Stimulated activated naive B cell treated with anti-CD40 and anti-IgM and Interleukin-4, amounts not matched to agents 10 μg/mL and 1 μg/mL and 100 μg/mL, for 72 hours (primary cell): ENCODE measurements around the gene MYADML2.

ENCODE experiments used
- ATAC-seq, 2 donors: fragments of 150-1000 bp; cut with Tn5 transposase; replicated peaks; 2 replicates each; pipeline ENCODE4 v1.10.0; 2021; ENCODE audit warnings: moderate library complexity in 1 of 2
- DNase-seq: peaks from one replicate; pipeline ENCODE4 v3.0.0; 2021
- H3K27ac Mint-ChIP-seq: one replicate; pipeline ENCODE4 v1.8.0; 2022; ENCODE audit warnings: mild to moderate bottlenecking, mixed read lengths
- H3K27me3 Mint-ChIP-seq, 2 donors: one replicate each; pipeline ENCODE4 v1.8.0; 2022; ENCODE audit warnings: mixed read lengths in 2 of 2
- H3K36me3 Mint-ChIP-seq, 2 donors: one replicate each; pipeline ENCODE4 v1.8.0; 2022; ENCODE audit warnings: mixed read lengths in 2 of 2, mild to moderate bottlenecking in 1 of 2
- H3K4me1 Mint-ChIP-seq, 2 donors: one replicate each; pipeline ENCODE4 v1.8.0; 2022; ENCODE audit warnings: mixed read lengths in 2 of 2, mild to moderate bottlenecking in 1 of 2
- H3K4me3 Mint-ChIP-seq, 2 donors: one replicate each; pipeline ENCODE4 v1.8.0; 2022; ENCODE audit warnings: mild to moderate bottlenecking in 2 of 2, mixed read lengths in 2 of 2, moderate library complexity in 1 of 2
- H3K9me3 Mint-ChIP-seq, 2 donors: one replicate each; pipeline ENCODE4 v1.8.0; 2022; ENCODE audit warnings: mixed read lengths in 2 of 2, mild to moderate bottlenecking in 1 of 2

MYADML2 gene

DNA sequence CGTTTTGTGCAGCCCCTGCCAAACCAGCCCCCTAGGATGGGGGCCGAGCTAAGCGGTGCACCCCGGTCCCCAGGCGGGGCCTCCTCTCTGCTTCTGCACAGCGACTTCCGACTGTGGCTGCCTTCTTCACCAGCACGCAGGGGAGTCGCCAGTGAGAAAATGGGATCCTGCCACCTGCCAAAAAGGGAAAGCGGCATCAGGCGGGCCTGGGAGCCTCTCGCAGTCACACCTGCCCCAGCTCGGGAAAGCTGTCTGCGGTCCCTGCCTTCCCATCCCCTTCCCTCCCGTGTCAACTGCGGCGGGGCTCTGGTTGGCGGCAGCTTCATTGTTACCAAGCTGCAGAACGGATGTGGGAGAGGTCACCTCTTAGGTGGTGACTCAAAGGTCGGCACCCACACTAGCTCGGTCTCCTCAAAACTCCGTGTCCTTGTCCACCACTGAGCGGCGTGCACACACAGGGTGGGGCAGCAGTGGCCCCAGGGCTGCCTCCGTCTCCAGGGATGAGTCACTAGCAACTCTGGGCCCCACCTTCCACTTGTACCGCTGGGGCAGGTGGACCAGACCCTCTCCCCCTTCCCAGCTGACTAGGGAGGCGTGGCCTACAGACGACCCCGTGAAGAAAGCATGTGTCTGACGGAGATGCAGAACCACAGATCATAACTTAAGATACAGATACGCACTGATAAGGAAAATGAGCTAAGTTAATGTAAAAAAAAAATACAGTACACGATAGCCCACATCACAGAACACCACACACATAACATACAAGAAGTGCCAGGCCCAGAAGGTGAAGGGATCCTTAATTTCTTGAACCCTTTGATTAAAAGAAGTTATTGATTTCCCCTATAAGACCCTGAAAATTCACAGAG lies 34.4 kb downstream of the MYADML2 start:
- Mint-ChIP-seq H3K4me3 (peak overlapping the region; percentile 13 to 16), H3K27ac (no peak overlapping the region), H3K36me3 (peaks cover 39 to 50% of the 10 kb centered on the region in 2 donors), H3K4me1 (peaks cover 28 to 41% of the 10 kb centered on the region in 2 donors), H3K9me3 (no peaks in the 10 kb centered on the region), H3K27me3 (no peaks in the 10 kb centered on the region)
- no peak for DNase-seq
- ATAC-seq = no peak

- H3K27me3 Mint-ChIP-seq = no peaks in the 10 kb centered on the region
- H3K4me1 Mint-ChIP-seq = peaks cover 24 to 36% of the 10 kb centered on the region in 2 donors
- peak overlapping the region; percentile 69 for H3K27ac Mint-ChIP-seq
- peak overlapping the region; percentile 11 to 13 for H3K4me3 Mint-ChIP-seq
- H3K9me3 Mint-ChIP-seq = no peaks in the 10 kb centered on the region
- ATAC-seq (no peak), DNase-seq (no peak)
- H3K36me3 Mint-ChIP-seq = peaks cover 44 to 46% of the 10 kb centered on the region in 2 donors
Observed at GRCh38 chr17:81911969-81912368, 35.1 kb downstream of the MYADML2 start.

GRCh38 chr17:81911277-81911961 lies 35.6 kb downstream of the MYADML2 start, which contains the start of gene PCYT2:
TSS of gene PCYT2 (minus strand) at chr17:81911399. CDS start at chr17:81911355, 44 bp downstream.
- ATAC-seq (peak; percentile 92 to 94), DNase-seq (peak; percentile 85)
- no peaks in the 10 kb centered on the region for H3K9me3 Mint-ChIP-seq
- H3K27ac Mint-ChIP-seq = peak within 1 kb of the TSS; percentile 69
- H3K36me3 Mint-ChIP-seq = peaks cover 46% of the 10 kb centered on the region in 2 donors
- peak within 1 kb of the TSS; percentile 81 to 86 for H3K4me3 Mint-ChIP-seq
- no peaks in the 10 kb centered on the region for H3K27me3 Mint-ChIP-seq
- H3K4me1 Mint-ChIP-seq = peaks cover 21 to 31% of the 10 kb centered on the region in 2 donors

- peaks cover 43 to 45% of the 10 kb centered on the region in 2 donors for H3K36me3 Mint-ChIP-seq
- H3K27me3 Mint-ChIP-seq = no peaks in the 10 kb centered on the region
- peak overlapping the region; percentile 81 to 86 for H3K4me3 Mint-ChIP-seq
- H3K27ac Mint-ChIP-seq = no peak overlapping the region
- ATAC-seq (peak; percentile 48 to 56), DNase-seq (no peak)
- H3K9me3 Mint-ChIP-seq = no peaks in the 10 kb centered on the region
- peaks cover 20 to 31% of the 10 kb centered on the region in 2 donors for H3K4me1 Mint-ChIP-seq
Observed at GRCh38 chr17:81910840-81911276, 36.2 kb downstream of the MYADML2 start.

DNA sequence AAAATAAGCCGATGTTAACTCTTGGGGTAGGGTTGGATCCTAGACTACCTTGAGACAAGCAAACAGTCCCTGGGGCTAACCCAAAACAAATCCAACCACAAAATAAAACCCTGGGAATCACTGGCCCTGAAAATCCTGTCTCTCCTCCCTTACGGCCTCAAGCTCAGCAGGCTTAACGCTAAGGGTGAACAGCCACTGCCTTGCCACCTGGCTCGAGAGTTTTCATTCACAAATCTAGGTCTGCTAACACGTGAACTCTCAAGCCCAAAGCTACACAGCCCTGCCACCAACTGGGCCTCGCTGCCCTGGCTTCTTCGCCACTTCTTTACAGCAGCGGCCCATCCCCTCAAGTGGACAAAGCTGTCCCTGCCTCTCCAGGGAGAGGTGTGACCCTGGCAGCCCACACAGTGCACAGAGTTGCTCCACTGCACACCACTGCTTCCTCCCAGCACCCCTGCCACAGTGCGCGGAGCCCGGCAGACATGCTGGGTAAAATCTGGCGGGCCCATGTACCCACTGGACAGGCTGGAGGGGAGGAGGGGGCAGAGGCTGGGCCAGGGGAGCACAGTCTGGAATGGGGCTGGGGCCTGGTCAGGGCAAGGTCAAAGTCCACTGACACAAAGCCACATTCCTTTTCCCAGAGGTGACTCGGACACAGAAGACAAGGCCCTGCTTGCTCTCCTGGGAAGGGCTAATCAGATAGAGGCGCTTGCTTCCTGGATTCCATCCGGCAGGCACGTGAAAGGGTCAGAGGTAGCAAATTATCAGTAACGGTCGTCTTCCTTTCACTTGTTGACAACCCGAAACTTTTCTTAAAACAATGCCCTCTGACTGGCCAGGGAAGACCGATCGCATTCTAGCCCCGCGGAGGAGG lies 36.8 kb downstream of the MYADML2 start:
- DNase-seq (no peak), ATAC-seq (no peak)
- Mint-ChIP-seq H3K9me3 (no peaks in the 10 kb centered on the region), H3K27me3 (no peaks in the 10 kb centered on the region), H3K27ac (peak overlapping the region; percentile 59), H3K36me3 (peaks cover 39 to 41% of the 10 kb centered on the region in 2 donors), H3K4me1 (peaks cover 17 to 31% of the 10 kb centered on the region in 2 donors), H3K4me3 (peak overlapping the region; percentile 81 to 86)

DNA sequence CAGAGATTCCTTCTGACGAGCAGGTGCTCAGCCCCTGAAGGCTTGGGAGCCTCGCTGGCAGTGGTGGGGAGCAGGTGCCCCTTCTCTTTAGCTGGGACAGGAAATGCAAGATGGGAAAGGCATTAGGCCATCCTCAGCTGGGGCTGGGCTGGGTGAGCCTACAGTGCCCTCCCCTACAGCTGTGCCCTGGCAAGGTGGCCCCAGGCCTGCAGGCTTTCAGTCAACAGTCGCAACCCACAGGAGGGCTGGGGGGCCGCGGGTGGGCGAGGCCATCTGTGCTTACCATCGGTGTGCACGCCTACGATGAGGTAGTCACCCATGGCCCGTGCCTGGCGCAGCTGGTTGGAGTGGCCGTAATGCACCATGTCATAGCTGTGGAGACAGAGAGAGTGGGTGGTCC lies 37.8 kb downstream of the MYADML2 start:
- Mint-ChIP-seq H3K9me3 (no peaks in the 10 kb centered on the region), H3K4me3 (peak overlapping the region in 1 of 2 donors; percentile 14), H3K27me3 (no peaks in the 10 kb centered on the region), H3K36me3 (peaks cover 35 to 45% of the 10 kb centered on the region in 2 donors), H3K27ac (no peak overlapping the region), H3K4me1 (peaks cover 14 to 31% of the 10 kb centered on the region in 2 donors)
- ATAC-seq = no peak
- no peak for DNase-seq

- no peaks in the 10 kb centered on the region for H3K9me3 Mint-ChIP-seq
- no peaks in the 10 kb centered on the region for H3K27me3 Mint-ChIP-seq
- H3K4me1 Mint-ChIP-seq = peaks cover 14 to 31% of the 10 kb centered on the region in 2 donors
- peaks cover 39 to 48% of the 10 kb centered on the region in 2 donors for H3K36me3 Mint-ChIP-seq
- H3K4me3 Mint-ChIP-seq = no peak overlapping the region
- ATAC-seq (no peak), DNase-seq (no peak)
- no peak overlapping the region for H3K27ac Mint-ChIP-seq
Observed at GRCh38 chr17:81908793-81909192, 38.2 kb downstream of the MYADML2 start.

- no peak overlapping the region for H3K27ac Mint-ChIP-seq
- H3K4me3 Mint-ChIP-seq = no peak overlapping the region
- ATAC-seq = no peak
- no peaks in the 10 kb centered on the region for H3K9me3 Mint-ChIP-seq
- peaks cover 14 to 23% of the 10 kb centered on the region in 2 donors for H3K4me1 Mint-ChIP-seq
- H3K27me3 Mint-ChIP-seq = no peaks in the 10 kb centered on the region
- DNase-seq = no peak
- H3K36me3 Mint-ChIP-seq = peaks cover 30 to 41% of the 10 kb centered on the region in 2 donors
Observed at GRCh38 chr17:81907219-81908145, 39.6 kb downstream of the MYADML2 start.

GRCh38 chr17:81906476-81907218 lies 40.4 kb downstream of the MYADML2 start:
- no peaks in the 10 kb centered on the region for H3K9me3 Mint-ChIP-seq
- no peak overlapping the region for H3K4me3 Mint-ChIP-seq
- DNase-seq (no peak), ATAC-seq (no peak)
- H3K27ac Mint-ChIP-seq = peak overlapping the region; percentile 31
- no peaks in the 10 kb centered on the region for H3K27me3 Mint-ChIP-seq
- H3K4me1 Mint-ChIP-seq = peaks cover 10 to 20% of the 10 kb centered on the region in 2 donors
- H3K36me3 Mint-ChIP-seq = peaks cover 23 to 36% of the 10 kb centered on the region in 2 donors

DNA sequence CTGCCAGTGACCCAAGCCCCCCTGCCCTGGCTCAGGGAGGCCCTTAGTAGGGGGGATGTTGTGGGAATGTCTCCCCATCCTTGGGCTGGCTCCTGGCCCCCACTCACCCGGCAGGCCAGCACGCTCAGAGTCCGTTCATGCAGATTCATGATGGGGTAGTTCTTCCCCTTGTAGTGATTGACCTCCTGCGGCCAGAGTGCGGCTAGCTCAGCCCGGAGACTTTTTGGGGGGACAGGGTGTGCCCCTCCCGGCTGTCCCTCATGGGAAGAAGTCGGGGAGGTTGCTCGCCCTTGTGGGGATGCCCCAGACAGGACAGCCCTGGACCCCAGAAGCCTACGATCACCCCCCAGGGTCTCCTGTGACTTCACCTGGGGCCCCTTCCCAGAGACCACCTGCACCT lies 41.0 kb downstream of the MYADML2 start:
- H3K27ac Mint-ChIP-seq = no peak overlapping the region
- no peak overlapping the region for H3K4me3 Mint-ChIP-seq
- peaks cover 26 to 33% of the 10 kb centered on the region in 2 donors for H3K36me3 Mint-ChIP-seq
- ATAC-seq = no peak
- DNase-seq = no peak
- peaks cover 4 to 6% of the 10 kb centered on the region in 2 donors for H3K27me3 Mint-ChIP-seq
- peaks cover 10 to 17% of the 10 kb centered on the region in 2 donors for H3K4me1 Mint-ChIP-seq
- no peaks in the 10 kb centered on the region for H3K9me3 Mint-ChIP-seq

GRCh38 chr17:81905424-81905875 lies 41.6 kb downstream of the MYADML2 start:
- Mint-ChIP-seq H3K9me3 (no peaks in the 10 kb centered on the region), H3K36me3 (peaks cover 32 to 39% of the 10 kb centered on the region in 2 donors), H3K4me1 (peaks cover 13 to 14% of the 10 kb centered on the region in 2 donors), H3K27me3 (peaks cover 8 to 12% of the 10 kb centered on the region in 2 donors), H3K27ac (no peak overlapping the region), H3K4me3 (no peak overlapping the region)
- no peak for DNase-seq
- ATAC-seq = no peak

GRCh38 chr17:81904600-81905423 lies 42.2 kb downstream of the MYADML2 start:
- Mint-ChIP-seq H3K36me3 (peaks cover 38 to 45% of the 10 kb centered on the region in 2 donors), H3K27me3 (peaks cover 8 to 16% of the 10 kb centered on the region in 2 donors), H3K4me1 (peaks cover 7 to 8% of the 10 kb centered on the region in 2 donors), H3K27ac (no peak overlapping the region), H3K4me3 (no peak overlapping the region), H3K9me3 (no peaks in the 10 kb centered on the region)
- ATAC-seq (no peak), DNase-seq (no peak)
